Breast epithelium (tissue), 3 donors: ENCODE measurements around the gene IRAK1.

ENCODE experiments used
- CTCF ChIP-seq, 3 donors: fragments of 450-650 bp; IDR thresholded peaks; one replicate each; pipeline ENCODE4 v1.5.1; 2016 to 2017; ENCODE audit warnings: antibody characterized with exemption in 3 of 3, mild to moderate bottlenecking in 3 of 3, moderate library complexity in 3 of 3
- POLR2A ChIP-seq: fragments of 450-650 bp; IDR thresholded peaks from one replicate; pipeline ENCODE4 v1.6.1; 2016; ENCODE audit warnings: antibody characterized with exemption, mild to moderate bottlenecking, moderate library complexity

DNA sequence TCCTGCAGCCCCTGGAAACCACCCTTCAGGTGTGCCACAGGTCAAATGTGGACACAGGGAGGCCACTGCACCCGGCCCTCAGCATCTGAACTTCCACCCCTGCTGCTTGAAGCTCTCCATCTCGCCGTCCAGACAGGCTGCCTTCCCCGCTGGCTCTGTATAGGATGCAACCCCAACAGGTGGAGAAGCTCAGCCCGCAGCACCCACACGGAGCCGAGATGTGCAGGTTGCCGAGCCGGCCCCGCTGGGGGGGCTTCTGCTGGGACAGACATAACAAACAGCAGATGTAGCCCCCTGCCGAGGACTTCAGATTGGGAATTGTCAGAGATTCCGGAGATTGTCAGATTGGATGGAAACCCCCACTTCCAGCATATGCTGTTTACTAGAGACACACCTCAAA, 26.6 kb downstream of the IRAK1 start:
- no peak for TF ChIP-seq CTCF (IDR thresholded peaks at IDR 0.05)
- no peak for TF ChIP-seq POLR2A
